ENCODE data around the gene SNTB2.

GRCh38 chr16:69244336-69244735 lies 57.4 kb downstream of the SNTB2 start:
- no peak for TF ChIP-seq POLR2A (IDR thresholded peaks at IDR 0.05)
- no peak for TF ChIP-seq CTCF (IDR thresholded peaks at IDR 0.05)
- no peak for TF ChIP-seq POLR2AphosphoS5 (IDR thresholded peaks at IDR 0.05)
- TF ChIP-seq EP300 (IDR thresholded peaks at IDR 0.05), result no peak
